Measurements from ENCODE around the gene LY6G5C. TPM values are rescaled to one million over a fixed set of nuclear protein-coding genes. Genes with fewer than 3 reads are reported as not detected.

The LY6G5C gene
- total RNA-seq, 1 donor: 0.43 TPM

- DNase-seq (ENCODE audit: low read depth): no peak
- H3K4me3 ChIP-seq (ENCODE audit: low read depth, low read length): no peak overlapping the region
- TF ChIP-seq CTCF (IDR thresholded peaks at IDR 0.05; ENCODE audit: insufficient read depth, low read depth, low read length): no peak
Measured at GRCh38 chr6:31626952-31627351, 53.9 kb downstream of the LY6G5C start.

Small RNA genes within 50 kb of the gene (small RNA-seq; reads per million reads assigned to genes)
- gene LY6G6D (not detected), gene MIR4646 (not detected), gene MIR6832 (not detected), gene RF00019 (not detected)

Other genes with a start within 250 kb of the LY6G5C start
- 15.5 and 30.7 TPM in 2 replicates for gene MICB, start 182.9 kb downstream of the LY6G5C start, total RNA-seq
- gene MCCD1, start 152.1 kb downstream of the LY6G5C start, total RNA-seq: not detected in 2 replicates
- gene DDX39B, start 139.1 kb downstream of the LY6G5C start, total RNA-seq: 407 and 463 TPM in 2 replicates
- gene ATP6V1G2, start 134.5 kb downstream of the LY6G5C start, total RNA-seq: 1.3 and 3.0 TPM in 2 replicates
- 12.5 and 20.3 TPM in 2 replicates for gene NFKBIL1, start 133.5 kb downstream of the LY6G5C start, total RNA-seq
- not detected in 2 replicates for gene LTA, start 108.8 kb downstream of the LY6G5C start, total RNA-seq
- gene TNF, start 105.5 kb downstream of the LY6G5C start, total RNA-seq: under 0.01 TPM in 2 replicates
- 0.32 TPM in 1 of 2 replicates, not detected in the other for gene LTB, start 98.6 kb downstream of the LY6G5C start, total RNA-seq
- not detected in 2 replicates for gene LST1, start 94.8 kb downstream of the LY6G5C start, total RNA-seq
- not detected in 2 replicates for gene NCR3, start 88.1 kb downstream of the LY6G5C start, total RNA-seq
- gene AIF1, start 65.8 kb downstream of the LY6G5C start, total RNA-seq: not detected in 2 replicates
- 75.4 and 84.2 TPM in 2 replicates for gene PRRC2A, start 60.4 kb downstream of the LY6G5C start, total RNA-seq
- gene BAG6, start 28.4 kb downstream of the LY6G5C start, total RNA-seq: 123 and 166 TPM in 2 replicates
- gene APOM, start 25.2 kb downstream of the LY6G5C start, total RNA-seq: 0.43 and 0.97 TPM in 2 replicates
- 20.7 and 21.9 TPM in 2 replicates for gene C6orf47, start 20.3 kb downstream of the LY6G5C start, total RNA-seq
- gene GPANK1, start 16.1 kb downstream of the LY6G5C start, total RNA-seq: 16.1 and 20.7 TPM in 2 replicates
- gene CSNK2B, start 15.0 kb downstream of the LY6G5C start, total RNA-seq: 136 and 144 TPM in 2 replicates
- gene LY6G5B, start 11.1 kb downstream of the LY6G5C start, total RNA-seq: 3.2 and 3.9 TPM in 2 replicates
- 43.2 and 76.0 TPM in 2 replicates for gene ABHD16A, start 22.3 kb upstream of the LY6G5C start, total RNA-seq
- gene LY6G6F, start 25.8 kb upstream of the LY6G5C start, total RNA-seq: not detected in 2 replicates
- not detected in 2 replicates for gene LY6G6D, start 34.3 kb upstream of the LY6G5C start, total RNA-seq
- not detected in 2 replicates for gene LY6G6C, start 40.7 kb upstream of the LY6G5C start, total RNA-seq
- not detected in 2 replicates for gene MPIG6B, start 42.3 kb upstream of the LY6G5C start, total RNA-seq
- 60.5 and 68.0 TPM in 2 replicates for gene DDAH2, start 48.2 kb upstream of the LY6G5C start, total RNA-seq
- 586 and 701 TPM in 2 replicates for gene CLIC1, start 55.5 kb upstream of the LY6G5C start, total RNA-seq
- 9.5 and 13.9 TPM in 2 replicates for gene MSH5, start 58.9 kb upstream of the LY6G5C start, total RNA-seq
- 0.43 and 1.3 TPM in 2 replicates for gene SAPCD1, start 81.6 kb upstream of the LY6G5C start, total RNA-seq
- gene VWA7, start 96.3 kb upstream of the LY6G5C start, total RNA-seq: under 0.01 TPM in 2 replicates
- 60.0 and 73.1 TPM in 2 replicates for gene VARS1, start 114.7 kb upstream of the LY6G5C start, total RNA-seq
- 21.6 and 23.7 TPM in 2 replicates for gene LSM2, start 125.9 kb upstream of the LY6G5C start, total RNA-seq
- 0.86 and 0.97 TPM in 2 replicates for gene HSPA1L, start 134.2 kb upstream of the LY6G5C start, total RNA-seq
- gene HSPA1A, start 134.5 kb upstream of the LY6G5C start, total RNA-seq: 77.0 and 132 TPM in 2 replicates
- gene HSPA1B, start 146.7 kb upstream of the LY6G5C start, total RNA-seq: 84.4 and 148 TPM in 2 replicates
- gene NEU1, start 181.8 kb upstream of the LY6G5C start, total RNA-seq: 70.8 and 77.6 TPM in 2 replicates
- gene SLC44A4, start 197.9 kb upstream of the LY6G5C start, total RNA-seq: not detected in 2 replicates
- gene EHMT2, start 216.6 kb upstream of the LY6G5C start, total RNA-seq: 38.0 and 42.7 TPM in 2 replicates
- 1.9 and 3.0 TPM in 2 replicates for gene ZBTB12, start 221.0 kb upstream of the LY6G5C start, total RNA-seq
- 1.3 and 2.3 TPM in 2 replicates for gene C2, start 246.7 kb upstream of the LY6G5C start, total RNA-seq